Neural cell (in vitro differentiated cells): Measurements from ENCODE around the gene C14orf39. TPM values are rescaled to one million over a fixed set of nuclear protein-coding genes. Genes with fewer than 3 reads are reported as not detected.

Experiments used
- H2AFZ ChIP-seq: fragments of 200-600, 300-800 bp; sonication (generic), shearing (Covaris generic); 2 replicates; pipeline ENCODE4 v1.6.0; 2014; ENCODE audit warnings: low read depth, mild to moderate bottlenecking, antibody characterized with exemption, low read length, moderate library complexity
- H3F3A ChIP-seq: fragments of 200-600 bp; shearing (Covaris generic); 2 replicates; pipeline ENCODE4 v1.6.1; 2016; ENCODE audit warnings: mild to moderate bottlenecking, moderate library complexity, mixed read lengths, antibody characterized with exemption, low read length; ENCODE audit not compliant: insufficient read depth, poor library complexity, severe bottlenecking
- H3K27ac ChIP-seq: fragments of 200-600, 300-800 bp; sonication (generic), shearing (Covaris generic); 2 replicates; pipeline ENCODE4 v1.5.1; 2014; ENCODE audit warnings: mild to moderate bottlenecking, low read length, moderate library complexity
- H3K27me3 ChIP-seq: fragments of 300-800, 200-600 bp; sonication (generic), shearing (Covaris generic); 2 replicates; pipeline ENCODE4 v1.6.0; 2014; ENCODE audit warnings: mild to moderate bottlenecking, low read depth, low read length, moderate library complexity; ENCODE audit not compliant: insufficient read depth
- H3K36me3 ChIP-seq: fragments of 300-800, 200-600 bp; sonication (generic), shearing (Covaris generic); 2 replicates; pipeline ENCODE4 v1.5.1; 2014; ENCODE audit warnings: mild to moderate bottlenecking, antibody characterized with exemption, low read length, moderate library complexity; ENCODE audit not compliant: insufficient read depth
- H3K4me2 ChIP-seq: fragments of 300-800, 200-600 bp; sonication (generic), shearing (Covaris generic); 2 replicates; pipeline ENCODE4 v1.6.0; 2014; ENCODE audit warnings: mild to moderate bottlenecking, low read length
- H3K4me3 ChIP-seq: fragments of 300-800, 200-600 bp; sonication (generic), shearing (Covaris generic); 2 replicates; pipeline ENCODE4 v1.5.1; 2014; ENCODE audit warnings: mild to moderate bottlenecking, low read length, moderate library complexity
- H3K79me2 ChIP-seq: fragments of 200-600 bp; shearing (Covaris generic); replicated peaks from 2 replicates; pipeline ENCODE4 v1.6.0; 2014; ENCODE audit warnings: mild to moderate bottlenecking, low read length, moderate library complexity; ENCODE audit not compliant: insufficient read depth
- H3K9ac ChIP-seq: fragments of 300-800, 200-600 bp; sonication (generic), shearing (Covaris generic); 2 replicates; pipeline ENCODE4 v1.6.1; 2016; ENCODE audit warnings: mild to moderate bottlenecking, low read length, mixed read lengths
- H3K9me2 ChIP-seq: fragments of 200-600 bp; shearing (Covaris generic); 2 replicates; pipeline ENCODE4 v1.6.1; 2016; ENCODE audit warnings: mild to moderate bottlenecking, low read length, mixed read lengths; ENCODE audit not compliant: insufficient read depth
- H3K9me3 ChIP-seq: fragments of 200-600, 300-800 bp; sonication (generic), shearing (Covaris generic); 2 replicates; pipeline ENCODE4 v1.6.1; 2016; ENCODE audit warnings: mild to moderate bottlenecking, mixed run types, low read length, moderate library complexity, mixed read lengths
- H4K20me1 ChIP-seq: fragments of 200-600 bp; shearing (Covaris generic); 2 replicates; pipeline ENCODE4 v1.6.1; 2016; ENCODE audit warnings: mild to moderate bottlenecking, mixed run types; ENCODE audit not compliant: insufficient read depth
- EP300 ChIP-seq: fragments of 450-650 bp; conservative IDR thresholded peaks from 2 replicates; pipeline ENCODE4 v1.6.1; 2014; ENCODE audit warnings: antibody characterized with exemption, mild to moderate bottlenecking, moderate library complexity; ENCODE audit not compliant: poor library complexity, severe bottlenecking
- EZH2 ChIP-seq: fragments of 200-600, 300-800 bp; shearing (Covaris generic), sonication (generic); IDR thresholded peaks from 2 replicates; pipeline ENCODE4 v1.6.1; 2014; ENCODE audit warnings: antibody characterized with exemption, low read length, borderline replicate concordance, mild to moderate bottlenecking; ENCODE audit not compliant: insufficient read depth, poor library complexity, severe bottlenecking
- MXI1 ChIP-seq: fragments of 450-650 bp; conservative IDR thresholded peaks from 2 replicates; pipeline ENCODE4 v1.6.1; 2014; ENCODE audit warnings: antibody characterized with exemption, mild to moderate bottlenecking; ENCODE audit not compliant: poor library complexity, severe bottlenecking
- POLR2AphosphoS5 ChIP-seq: IDR thresholded peaks from 2 replicates; pipeline ENCODE4 v1.6.1; 2012
- RAD21 ChIP-seq: fragments of 450-650 bp; conservative IDR thresholded peaks from 2 replicates; pipeline ENCODE4 v1.6.1; 2014; ENCODE audit warnings: antibody characterized with exemption, mild to moderate bottlenecking, moderate library complexity
- SMC3 ChIP-seq: fragments of 450-650 bp; conservative IDR thresholded peaks from 2 replicates; pipeline ENCODE4 v1.6.1; 2014; ENCODE audit warnings: antibody characterized with exemption, mild to moderate bottlenecking, moderate library complexity; ENCODE audit not compliant: poor library complexity
- TAF1 ChIP-seq: IDR thresholded peaks from 2 replicates; pipeline ENCODE4 v1.6.1; 2012; ENCODE audit warnings: low read depth
- polyA plus RNA-seq: library from polyadenylated mRNA; depleted of rRNA; stranded (reverse); fragments of >200 nt; gene quantifications from 2 replicates; pipeline ENCODE4 v1.2.3, GENCODE V29; 2014
- TF ChIP-seq, protein P1 (sequence below): IDR thresholded peaks from 2 replicates; pipeline ENCODE4 v1.6.1; 2012; ENCODE audit warnings: borderline replicate concordance
- TF ChIP-seq, protein P2 (sequence below): fragments of 450-650 bp; IDR thresholded peaks from 2 replicates; pipeline ENCODE4 v1.5.1; 2014; ENCODE audit warnings: antibody characterized with exemption, mild to moderate bottlenecking, moderate library complexity; ENCODE audit not compliant: poor library complexity, severe bottlenecking

Gene C14orf39
- polyA plus RNA-seq, 1 donor from 2014 or later, result 0.12 TPM

GRCh38 chr14:60514378-60514740 lies 28.5 kb upstream of the C14orf39 start:
- TF ChIP-seq RAD21 (no peak), EZH2 (no peak)
- TF ChIP-seq, protein P1, sequence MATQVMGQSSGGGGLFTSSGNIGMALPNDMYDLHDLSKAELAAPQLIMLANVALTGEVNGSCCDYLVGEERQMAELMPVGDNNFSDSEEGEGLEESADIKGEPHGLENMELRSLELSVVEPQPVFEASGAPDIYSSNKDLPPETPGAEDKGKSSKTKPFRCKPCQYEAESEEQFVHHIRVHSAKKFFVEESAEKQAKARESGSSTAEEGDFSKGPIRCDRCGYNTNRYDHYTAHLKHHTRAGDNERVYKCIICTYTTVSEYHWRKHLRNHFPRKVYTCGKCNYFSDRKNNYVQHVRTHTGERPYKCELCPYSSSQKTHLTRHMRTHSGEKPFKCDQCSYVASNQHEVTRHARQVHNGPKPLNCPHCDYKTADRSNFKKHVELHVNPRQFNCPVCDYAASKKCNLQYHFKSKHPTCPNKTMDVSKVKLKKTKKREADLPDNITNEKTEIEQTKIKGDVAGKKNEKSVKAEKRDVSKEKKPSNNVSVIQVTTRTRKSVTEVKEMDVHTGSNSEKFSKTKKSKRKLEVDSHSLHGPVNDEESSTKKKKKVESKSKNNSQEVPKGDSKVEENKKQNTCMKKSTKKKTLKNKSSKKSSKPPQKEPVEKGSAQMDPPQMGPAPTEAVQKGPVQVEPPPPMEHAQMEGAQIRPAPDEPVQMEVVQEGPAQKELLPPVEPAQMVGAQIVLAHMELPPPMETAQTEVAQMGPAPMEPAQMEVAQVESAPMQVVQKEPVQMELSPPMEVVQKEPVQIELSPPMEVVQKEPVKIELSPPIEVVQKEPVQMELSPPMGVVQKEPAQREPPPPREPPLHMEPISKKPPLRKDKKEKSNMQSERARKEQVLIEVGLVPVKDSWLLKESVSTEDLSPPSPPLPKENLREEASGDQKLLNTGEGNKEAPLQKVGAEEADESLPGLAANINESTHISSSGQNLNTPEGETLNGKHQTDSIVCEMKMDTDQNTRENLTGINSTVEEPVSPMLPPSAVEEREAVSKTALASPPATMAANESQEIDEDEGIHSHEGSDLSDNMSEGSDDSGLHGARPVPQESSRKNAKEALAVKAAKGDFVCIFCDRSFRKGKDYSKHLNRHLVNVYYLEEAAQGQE, result no peak
- TF ChIP-seq, protein P2, sequence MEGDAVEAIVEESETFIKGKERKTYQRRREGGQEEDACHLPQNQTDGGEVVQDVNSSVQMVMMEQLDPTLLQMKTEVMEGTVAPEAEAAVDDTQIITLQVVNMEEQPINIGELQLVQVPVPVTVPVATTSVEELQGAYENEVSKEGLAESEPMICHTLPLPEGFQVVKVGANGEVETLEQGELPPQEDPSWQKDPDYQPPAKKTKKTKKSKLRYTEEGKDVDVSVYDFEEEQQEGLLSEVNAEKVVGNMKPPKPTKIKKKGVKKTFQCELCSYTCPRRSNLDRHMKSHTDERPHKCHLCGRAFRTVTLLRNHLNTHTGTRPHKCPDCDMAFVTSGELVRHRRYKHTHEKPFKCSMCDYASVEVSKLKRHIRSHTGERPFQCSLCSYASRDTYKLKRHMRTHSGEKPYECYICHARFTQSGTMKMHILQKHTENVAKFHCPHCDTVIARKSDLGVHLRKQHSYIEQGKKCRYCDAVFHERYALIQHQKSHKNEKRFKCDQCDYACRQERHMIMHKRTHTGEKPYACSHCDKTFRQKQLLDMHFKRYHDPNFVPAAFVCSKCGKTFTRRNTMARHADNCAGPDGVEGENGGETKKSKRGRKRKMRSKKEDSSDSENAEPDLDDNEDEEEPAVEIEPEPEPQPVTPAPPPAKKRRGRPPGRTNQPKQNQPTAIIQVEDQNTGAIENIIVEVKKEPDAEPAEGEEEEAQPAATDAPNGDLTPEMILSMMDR, result no peak
- H2AFZ ChIP-seq, result no peak overlapping the region

GRCh38 chr14:60512973-60513571 lies 27.2 kb upstream of the C14orf39 start:
- H3F3A ChIP-seq, result no peaks in the 10 kb centered on the region
- no peak overlapping the region for H3K4me2 ChIP-seq
- TF ChIP-seq, protein P1, result no peak
- TF ChIP-seq, protein P2, result no peak
- TF ChIP-seq EZH2 (no peak), POLR2AphosphoS5 (no peak), TAF1 (no peak), MXI1 (no peak), EP300 (no peak), SMC3 (no peak), RAD21 (no peak)
- no peak overlapping the region for H3K4me3 ChIP-seq
- no peak overlapping the region for H3K27ac ChIP-seq
- no peaks in the 10 kb centered on the region for H4K20me1 ChIP-seq
- H3K9me3 ChIP-seq, result peaks cover 10% of the 10 kb centered on the region
- no peak overlapping the region for H3K9ac ChIP-seq
- H3K9me2 ChIP-seq, result no peaks in the 10 kb centered on the region
- H3K36me3 ChIP-seq, result no peaks in the 10 kb centered on the region
- H3K27me3 ChIP-seq, result peaks cover 93% of the 10 kb centered on the region
- H2AFZ ChIP-seq, result no peak overlapping the region
- H3K79me2 ChIP-seq, result no peaks in the 10 kb centered on the region

More at GRCh38 chr14:60514378-60514740, 28.5 kb upstream of the C14orf39 start:
- H3F3A ChIP-seq, result no peaks in the 10 kb centered on the region
- peak overlapping the region; percentile 70 for H3K4me2 ChIP-seq
- H3K79me2 ChIP-seq, result no peaks in the 10 kb centered on the region
- peaks cover 84% of the 10 kb centered on the region for H3K27me3 ChIP-seq
- no peaks in the 10 kb centered on the region for H4K20me1 ChIP-seq
- H3K9me3 ChIP-seq, result peaks cover 10% of the 10 kb centered on the region
- no peak overlapping the region for H3K9ac ChIP-seq
- no peaks in the 10 kb centered on the region for H3K36me3 ChIP-seq
- H3K9me2 ChIP-seq, result no peaks in the 10 kb centered on the region
- no peak overlapping the region for H3K27ac ChIP-seq
- peak overlapping the region; percentile 64 for H3K4me3 ChIP-seq
